Choroid plexus epithelial cell (primary cell): ENCODE results near the gene SRC.

ENCODE experiments used
- DNase-seq: peaks from one replicate; pipeline ENCODE4 v3.0.0-alpha.2; 2010; ENCODE audit warnings: low read depth
- H3K4me3 ChIP-seq: 2 replicates; pipeline ENCODE4 v1.5.1; 2011; ENCODE audit warnings: low read depth, mild to moderate bottlenecking, control low read depth, low read length, moderate library complexity
- CTCF ChIP-seq: conservative IDR thresholded peaks from 2 replicates; pipeline ENCODE4 v1.5.1; 2011; ENCODE audit warnings: low read depth, mild to moderate bottlenecking, control low read depth, inconsistent platforms, low read length, moderate library complexity

Gene SRC

GRCh38 chr20:37301558-37301957 is 44.4 kb upstream of the SRC start:
- no peak overlapping the region for H3K4me3 ChIP-seq
- TF ChIP-seq CTCF, result no peak
- no peak for DNase-seq

GRCh38 chr20:37302981-37303380 is 43.0 kb upstream of the SRC start:
- no peak overlapping the region for H3K4me3 ChIP-seq
- no peak for DNase-seq
- TF ChIP-seq CTCF, result no peak

- no peak for DNase-seq
- no peak for TF ChIP-seq CTCF
- no peak overlapping the region for H3K4me3 ChIP-seq
Measured at GRCh38 chr20:37303637-37304036, 42.3 kb upstream of the SRC start.

GRCh38 chr20:37305079-37305478 is 40.9 kb upstream of the SRC start:
- DNase-seq, result no peak
- TF ChIP-seq CTCF, result no peak
- H3K4me3 ChIP-seq, result no peak overlapping the region

GRCh38 chr20:37305839-37306238 is 40.1 kb upstream of the SRC start:
- no peak overlapping the region for H3K4me3 ChIP-seq
- no peak for TF ChIP-seq CTCF
- DNase-seq, result no peak

GRCh38 chr20:37308086-37309050 is 37.6 kb upstream of the SRC start:
- no peak overlapping the region for H3K4me3 ChIP-seq
- no peak for DNase-seq
- TF ChIP-seq CTCF, result no peak

- TF ChIP-seq CTCF, result no peak
- no peak overlapping the region for H3K4me3 ChIP-seq
- DNase-seq, result no peak
Measured at GRCh38 chr20:37309290-37309689, 36.6 kb upstream of the SRC start.
